HEK293 (cell line): ENCODE measurements around the gene CAMKK1.

ENCODE experiments used
- HOXD13 ChIP-seq: sonication (generic); formaldehyde crosslinking; IDR thresholded peaks from 2 replicates; pipeline ENCODE4 v1.8.0; 2022; ENCODE audit warnings: missing genetic modification reagents, borderline replicate concordance
- ZNF175 ChIP-seq: fragments of 450-650 bp; formaldehyde crosslinking; IDR thresholded peaks from 2 replicates; pipeline ENCODE4 v1.5.1; 2016; ENCODE audit warnings: missing biosample characterization, missing genetic modification characterization
- TF ChIP-seq, protein P1 (sequence below): fragments of 450-650 bp; formaldehyde crosslinking; IDR thresholded peaks from 2 replicates; pipeline ENCODE4 v1.5.1; 2016; ENCODE audit warnings: missing biosample characterization, missing genetic modification characterization
- TF ChIP-seq, protein P2 (sequence below): fragments of 450-650 bp; formaldehyde crosslinking; IDR thresholded peaks from 2 replicates; pipeline ENCODE4 v1.5.1; 2016; ENCODE audit warnings: missing biosample characterization, missing genetic modification characterization

DNA sequence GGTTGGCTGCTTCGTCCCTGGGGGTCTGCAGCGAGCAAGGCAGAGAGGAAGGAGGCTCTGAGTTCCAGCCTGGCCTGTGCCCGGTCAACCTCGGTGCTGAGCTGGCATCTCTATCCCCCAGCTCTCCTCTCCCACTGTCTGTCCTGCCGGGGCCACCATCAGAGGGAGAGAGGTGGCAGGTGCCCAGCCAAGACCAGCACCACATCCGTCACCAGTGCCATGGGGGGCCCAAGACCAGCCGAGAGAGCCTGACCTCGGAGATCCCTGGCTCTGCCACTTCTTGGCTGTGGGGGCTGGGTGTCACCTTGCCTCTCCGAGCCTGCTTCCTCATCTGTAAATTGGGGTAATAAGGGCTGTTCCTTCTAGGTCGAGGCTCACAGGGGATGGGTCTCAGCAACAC, 24.0 kb upstream of the CAMKK1 start:
- TF ChIP-seq, protein P1, sequence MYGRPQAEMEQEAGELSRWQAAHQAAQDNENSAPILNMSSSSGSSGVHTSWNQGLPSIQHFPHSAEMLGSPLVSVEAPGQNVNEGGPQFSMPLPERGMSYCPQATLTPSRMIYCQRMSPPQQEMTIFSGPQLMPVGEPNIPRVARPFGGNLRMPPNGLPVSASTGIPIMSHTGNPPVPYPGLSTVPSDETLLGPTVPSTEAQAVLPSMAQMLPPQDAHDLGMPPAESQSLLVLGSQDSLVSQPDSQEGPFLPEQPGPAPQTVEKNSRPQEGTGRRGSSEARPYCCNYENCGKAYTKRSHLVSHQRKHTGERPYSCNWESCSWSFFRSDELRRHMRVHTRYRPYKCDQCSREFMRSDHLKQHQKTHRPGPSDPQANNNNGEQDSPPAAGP (tag by site-specific recombination) = no peak
- TF ChIP-seq, protein P2, sequence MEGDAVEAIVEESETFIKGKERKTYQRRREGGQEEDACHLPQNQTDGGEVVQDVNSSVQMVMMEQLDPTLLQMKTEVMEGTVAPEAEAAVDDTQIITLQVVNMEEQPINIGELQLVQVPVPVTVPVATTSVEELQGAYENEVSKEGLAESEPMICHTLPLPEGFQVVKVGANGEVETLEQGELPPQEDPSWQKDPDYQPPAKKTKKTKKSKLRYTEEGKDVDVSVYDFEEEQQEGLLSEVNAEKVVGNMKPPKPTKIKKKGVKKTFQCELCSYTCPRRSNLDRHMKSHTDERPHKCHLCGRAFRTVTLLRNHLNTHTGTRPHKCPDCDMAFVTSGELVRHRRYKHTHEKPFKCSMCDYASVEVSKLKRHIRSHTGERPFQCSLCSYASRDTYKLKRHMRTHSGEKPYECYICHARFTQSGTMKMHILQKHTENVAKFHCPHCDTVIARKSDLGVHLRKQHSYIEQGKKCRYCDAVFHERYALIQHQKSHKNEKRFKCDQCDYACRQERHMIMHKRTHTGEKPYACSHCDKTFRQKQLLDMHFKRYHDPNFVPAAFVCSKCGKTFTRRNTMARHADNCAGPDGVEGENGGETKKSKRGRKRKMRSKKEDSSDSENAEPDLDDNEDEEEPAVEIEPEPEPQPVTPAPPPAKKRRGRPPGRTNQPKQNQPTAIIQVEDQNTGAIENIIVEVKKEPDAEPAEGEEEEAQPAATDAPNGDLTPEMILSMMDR (tag by site-specific recombination) = no peak
- TF ChIP-seq HOXD13 (CRISPR knock-in tag) = no peak
- TF ChIP-seq ZNF175 (tag by site-specific recombination) = no peak
